ENCODE results near the gene OCA2. TPM values are rescaled to one million over a fixed set of nuclear protein-coding genes. Genes with fewer than 3 reads are reported as not detected.

OCA2 gene
- total and polyA plus RNA-seq, 2 of the 4 experiments (the other 2 are of a cell fraction): under 0.01 to 0.03 TPM

DNA sequence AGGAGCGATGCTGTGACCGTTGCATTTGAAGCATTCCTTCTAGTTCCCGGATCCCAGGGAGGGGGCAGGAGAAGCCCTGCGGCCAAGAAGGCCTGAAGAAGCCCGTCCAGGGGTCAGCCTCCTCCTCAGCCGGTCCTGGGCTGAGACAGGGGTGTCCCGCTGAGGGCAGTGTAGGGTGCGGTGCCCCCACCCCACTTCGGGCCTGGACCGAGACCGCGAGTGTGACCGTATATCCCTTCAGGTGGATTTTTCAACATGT lies 2.8 kb downstream of the OCA2 start:
- H2BK20ac ChIP-seq (ENCODE audit: low read depth, low read length): no peak overlapping the region
- H3K9me1 ChIP-seq (ENCODE audit: insufficient read depth, low read length): no peaks in the 10 kb centered on the region
- TF ChIP-seq MAFK (IDR thresholded peaks at IDR 0.05; ENCODE audit: low read depth, low read length) (no peak), RAD21 (IDR thresholded peaks at IDR 0.05; ENCODE audit: low read length) (no peak), POLR2A (IDR thresholded peaks at IDR 0.05; ENCODE audit: low read depth, low read length) (no peak), MXI1 (IDR thresholded peaks at IDR 0.05; ENCODE audit: borderline replicate concordance, low read depth, low read length) (no peak), CHD1 (IDR thresholded peaks at IDR 0.05; ENCODE audit: low read depth, low read length) (no peak), RFX5 (IDR thresholded peaks at IDR 0.05; ENCODE audit: low read depth, low read length) (no peak), SMC3 (IDR thresholded peaks at IDR 0.05; ENCODE audit: low read depth, low read length) (no peak), MAZ (IDR thresholded peaks at IDR 0.05; ENCODE audit: borderline replicate concordance, low read depth, low read length) (no peak), NFE2L2 (IDR thresholded peaks at IDR 0.05; ENCODE audit: low read depth, low read length) (no peak)
- H2AK9ac ChIP-seq (replicated peaks; ENCODE audit: low read depth, low read length, poor library complexity): peak overlapping the region; percentile 17
- no peak overlapping the region for H4K91ac ChIP-seq (ENCODE audit: insufficient read depth, low read depth, low read length)
- H3K4me2 ChIP-seq (ENCODE audit: low read depth, low read length): peak overlapping the region; percentile 84
- H3K4me3 ChIP-seq (ENCODE audit: insufficient read depth, low read depth, low read length): peak overlapping the region; percentile 41
- ATAC-seq (ENCODE audit: low read depth) (no peak; the same call in 1 of the 2 replicates), DNase-seq (no peak)
- H2BK120ac ChIP-seq (ENCODE audit: low read depth, low read length): no peak overlapping the region
- no peak overlapping the region for H2BK5ac ChIP-seq (ENCODE audit: low read depth, low read length, poor library complexity, severe bottlenecking)
- 0 out of 2 replicates have a peak, but pooled peaks cover 3% of the 10 kb centered on the region for H3K9me3 ChIP-seq (ENCODE audit: control insufficient read depth, insufficient read depth, low read length)
- ChIA-PET POLR2A (ENCODE audit: unreplicated experiment) (no interaction called here), CTCF (no interaction called here)
- no peaks in the 10 kb centered on the region for H3K36me3 ChIP-seq (ENCODE audit: control insufficient read depth, insufficient read depth, low read length)
- peaks cover 55% of the 10 kb centered on the region for H3K27me3 ChIP-seq (ENCODE audit: control insufficient read depth, insufficient read depth, low read length)
- H4K20me1 ChIP-seq (ENCODE audit: insufficient read depth, low read length): no peaks in the 10 kb centered on the region
- no peak overlapping the region for H2BK15ac ChIP-seq (ENCODE audit: low read depth, low read length)
- dilution Hi-C loops (cut with HindIII; ENCODE audit: low sequenced_read_pairs, unreplicated experiment) (no loop called here), in situ Hi-C loops (cut with MboI; ENCODE audit: low sequenced_read_pairs) (no loop called here), intact Hi-C loops (cut with micrococcal nuclease) (no loop called here)
- H2AFZ ChIP-seq (replicated peaks; ENCODE audit: low read length, poor library complexity): peak overlapping the region; percentile 95
- no peak overlapping the region for H3K23ac ChIP-seq (ENCODE audit: low read depth, low read length)
- no peak overlapping the region for H4K8ac ChIP-seq (ENCODE audit: low read depth in 2 of 2, low read length in 2 of 2)
- no peak overlapping the region for H4K5ac ChIP-seq (ENCODE audit: low read depth, low read length)
- H3K56ac ChIP-seq (ENCODE audit: extremely low read depth, insufficient read depth, low read length): no peak overlapping the region
- H3K27ac ChIP-seq (ENCODE audit: insufficient read depth, low read length): no peak overlapping the region
- H3K4ac ChIP-seq (ENCODE audit: low read depth, low read length): no peak overlapping the region
- no TSS peak for BruUV-seq (replicated peaks)
- H3K14ac ChIP-seq (replicated peaks; ENCODE audit: low read depth, low read length): no peak overlapping the region
- peaks cover 2% of the 10 kb centered on the region; the same call in 1 of the 2 replicates for H3K4me1 ChIP-seq (ENCODE audit: control insufficient read depth, insufficient read depth, low read length)
- no peak overlapping the region for H3K18ac ChIP-seq (ENCODE audit: low read depth, low read length)
- no peak overlapping the region for H3K9ac ChIP-seq (ENCODE audit: low read depth, low read length)
- WGBS, 2 experiments (ENCODE audit: extremely low coverage in 2 of 2, insufficient read length in 1 of 2): 10% methylated on average over 2 of the region's 13 CpGs; no CpG with 5 or more reads in 1 of the 2 experiments
- H2AK5ac ChIP-seq (ENCODE audit: low read depth, low read length): no peak overlapping the region
- H3K79me1 ChIP-seq (ENCODE audit: low read depth in 1 of 2, low read length in 2 of 2): no peaks in the 10 kb centered on the region

Data from IMR-90 (cell line).